Measurements from ENCODE around the gene TMEM231.
"Not testable (repeated sequence)": the region's sequence is repeated elsewhere in the genome, so short reads cannot be mapped to it uniquely, and the experiment has no call there.

TMEM231 gene

DNA sequence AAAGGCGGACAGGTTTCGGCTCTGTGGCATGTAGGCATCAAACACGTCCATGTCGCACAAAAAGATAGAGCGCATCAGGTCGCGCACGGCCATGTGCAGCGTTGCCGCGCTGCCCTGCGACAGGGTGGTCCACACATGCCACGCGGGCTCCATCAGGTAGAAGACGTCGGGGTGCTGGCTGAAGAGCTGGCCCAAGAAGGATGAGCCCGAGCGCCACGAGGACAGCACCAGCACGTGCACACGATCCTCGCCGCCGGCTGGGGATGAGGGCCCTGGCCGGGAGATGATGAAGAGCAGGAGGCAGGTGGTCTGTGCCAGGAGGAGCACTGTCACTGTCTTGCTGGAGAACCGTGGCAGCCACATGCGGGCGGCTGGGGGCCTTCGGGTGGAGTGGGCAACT is 26.1 kb downstream of the TMEM231 start:
- no peaks in the 10 kb centered on the region for H3K9me3 ChIP-seq (ENCODE audit: control insufficient read depth, insufficient read depth, low read length)
- no peak overlapping the region for H3K9ac ChIP-seq (ENCODE audit: low read depth, low read length)

DNA sequence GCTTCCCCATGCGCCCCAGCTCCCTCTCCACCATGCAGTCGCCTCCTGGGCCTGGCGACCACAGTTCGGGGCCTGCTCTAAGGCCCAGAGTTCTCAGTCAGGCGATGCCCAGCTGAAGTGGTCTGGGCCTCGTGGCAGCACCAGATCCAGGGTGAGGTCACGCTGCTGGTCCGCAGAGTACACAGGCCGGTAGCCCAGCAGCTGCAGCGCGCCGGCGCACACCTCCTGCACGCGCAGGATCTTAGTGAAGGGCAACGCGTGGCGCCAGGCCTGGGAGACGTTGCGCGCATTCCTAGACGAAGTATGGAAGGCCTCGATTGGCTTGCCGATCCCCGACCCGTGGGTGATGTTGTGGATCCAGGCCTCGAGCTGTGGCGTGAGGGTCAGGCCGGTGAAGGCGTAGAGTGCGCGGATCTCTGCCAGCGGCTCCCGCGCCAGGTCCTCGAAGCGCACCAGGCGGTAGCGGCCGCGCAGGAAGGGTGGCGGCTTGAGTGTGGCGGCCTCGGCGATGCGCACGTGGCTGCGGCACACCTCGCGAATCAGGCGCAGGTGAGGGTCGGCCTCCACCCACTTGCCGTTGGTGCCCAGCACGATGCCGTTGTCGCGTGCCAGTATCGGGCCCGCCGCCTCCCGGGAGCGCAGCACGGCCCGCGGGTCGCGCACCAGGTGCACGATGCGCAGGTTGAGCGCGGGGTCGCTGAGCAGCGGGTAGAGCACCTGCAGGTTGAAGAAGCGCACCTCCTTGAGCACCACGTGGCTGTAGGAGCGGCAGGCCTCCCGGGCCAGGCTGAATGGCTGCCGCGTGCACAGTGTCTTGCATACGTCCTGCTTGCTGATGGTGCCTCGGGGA is 26.8 kb downstream of the TMEM231 start:
- no peaks in the 10 kb centered on the region for H3K9me3 ChIP-seq (ENCODE audit: control insufficient read depth, insufficient read depth, low read length)
- H3K4me1 ChIP-seq (ENCODE audit: insufficient read depth, low read length), result no peaks in the 10 kb centered on the region
- no peak overlapping the region for H3K9ac ChIP-seq (ENCODE audit: low read depth, low read length)
- H3K36me3 ChIP-seq (ENCODE audit: insufficient read depth, low read length), result no peaks in the 10 kb centered on the region

More for the DNA sequence above, 26.1 kb downstream of the TMEM231 start:
- no peaks in the 10 kb centered on the region for H3K36me3 ChIP-seq (ENCODE audit: insufficient read depth, low read length)
- no peaks in the 10 kb centered on the region for H3K4me1 ChIP-seq (ENCODE audit: insufficient read depth, low read length)

DNA sequence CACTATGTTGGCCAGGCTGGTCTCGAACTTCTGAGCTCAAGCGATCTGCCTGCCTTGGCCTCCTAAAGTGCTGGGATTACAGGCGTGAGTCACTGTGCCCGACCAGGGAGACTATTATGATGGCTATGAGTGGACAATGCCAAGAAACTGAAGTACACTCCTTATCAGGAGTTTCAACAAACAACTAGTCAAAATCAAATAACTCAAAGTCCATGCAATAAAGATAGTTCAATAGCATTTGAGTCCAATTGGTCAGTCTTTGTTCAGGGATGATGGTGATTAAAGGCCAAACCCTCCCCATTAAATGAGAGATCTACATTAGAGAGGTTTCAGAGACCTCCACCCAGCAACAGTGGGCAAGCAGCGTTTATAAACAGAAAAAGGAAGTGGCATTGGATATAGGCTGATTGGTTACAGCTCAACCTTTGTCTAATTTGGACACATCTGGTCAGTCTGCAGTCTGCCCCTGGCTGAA is 28.2 kb downstream of the TMEM231 start:
- no peaks in the 10 kb centered on the region for H3K9me3 ChIP-seq (ENCODE audit: control insufficient read depth, insufficient read depth, low read length)
- no peak overlapping the region for H3K9ac ChIP-seq (ENCODE audit: low read depth, low read length)
- H3K4me1 ChIP-seq (ENCODE audit: insufficient read depth, low read length), result no peaks in the 10 kb centered on the region
- no peaks in the 10 kb centered on the region for H3K36me3 ChIP-seq (ENCODE audit: insufficient read depth, low read length)

DNA sequence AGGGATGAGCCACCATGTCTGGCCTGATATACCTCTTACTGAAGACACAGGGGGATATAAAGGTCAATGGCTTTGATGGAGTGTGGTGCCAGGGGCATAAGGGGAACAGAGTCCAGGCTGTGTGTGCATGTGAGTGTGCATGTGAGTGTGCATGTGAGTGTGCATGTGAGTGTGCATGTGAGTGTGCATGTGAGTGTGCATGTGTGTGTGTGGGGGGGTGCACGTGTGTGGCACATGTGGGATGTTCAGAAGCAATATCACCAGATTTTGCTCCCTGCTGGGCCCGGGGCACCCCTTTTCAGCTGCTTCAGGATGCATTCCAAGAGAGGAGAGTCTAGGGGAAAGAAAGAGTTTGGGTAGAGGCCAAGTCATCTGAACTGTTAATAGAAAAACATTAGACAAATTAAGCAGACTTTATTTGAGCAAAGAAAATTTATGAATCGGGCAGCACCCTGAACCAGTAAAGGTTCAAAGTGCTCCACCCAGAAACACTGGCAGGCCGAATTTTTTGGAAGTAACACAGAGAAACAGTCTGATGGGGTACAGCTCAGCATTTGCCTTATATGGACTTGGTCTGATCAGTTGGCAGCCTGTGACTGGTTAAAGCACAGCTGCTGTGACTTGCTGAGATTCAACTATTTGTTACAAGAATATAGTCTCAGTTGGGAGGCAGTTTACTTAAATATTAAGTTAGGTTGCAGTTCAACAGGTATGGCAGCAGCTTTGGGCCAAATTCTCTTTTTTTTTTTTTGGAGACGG is 29.8 kb downstream of the TMEM231 start:
- Histone ChIP-seq H3K36me3 (ENCODE audit: insufficient read depth, low read length) (no peaks in the 10 kb centered on the region), H3K9ac (ENCODE audit: low read depth, low read length) (no peak overlapping the region), H3K4me1 (ENCODE audit: insufficient read depth, low read length) (no peaks in the 10 kb centered on the region), H3K9me3 (ENCODE audit: control insufficient read depth, insufficient read depth, low read length) (no peaks in the 10 kb centered on the region)

DNA sequence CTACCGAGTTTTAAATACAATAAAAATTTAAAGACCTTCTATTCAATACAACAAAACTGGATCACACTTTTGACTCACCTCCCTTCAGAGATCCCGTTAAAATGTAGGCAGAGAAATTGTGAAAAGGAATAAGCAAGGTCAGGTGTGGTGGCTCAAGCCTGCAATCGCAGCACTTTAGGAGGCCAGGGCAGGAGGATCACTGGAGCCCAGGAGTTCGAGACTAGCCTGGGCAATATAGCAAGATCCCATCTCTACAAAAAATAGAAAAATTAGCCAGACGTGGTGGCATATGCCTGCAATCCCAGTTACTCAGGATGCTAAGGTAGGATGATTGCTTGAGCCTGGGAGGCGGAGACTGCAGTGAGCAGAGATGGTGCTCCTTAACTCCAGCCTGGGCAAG is 36.9 kb downstream of the TMEM231 start:
- Histone ChIP-seq H3K9ac (ENCODE audit: low read depth, low read length) (no peak overlapping the region), H3K36me3 (ENCODE audit: insufficient read depth, low read length) (no peaks in the 10 kb centered on the region)

DNA sequence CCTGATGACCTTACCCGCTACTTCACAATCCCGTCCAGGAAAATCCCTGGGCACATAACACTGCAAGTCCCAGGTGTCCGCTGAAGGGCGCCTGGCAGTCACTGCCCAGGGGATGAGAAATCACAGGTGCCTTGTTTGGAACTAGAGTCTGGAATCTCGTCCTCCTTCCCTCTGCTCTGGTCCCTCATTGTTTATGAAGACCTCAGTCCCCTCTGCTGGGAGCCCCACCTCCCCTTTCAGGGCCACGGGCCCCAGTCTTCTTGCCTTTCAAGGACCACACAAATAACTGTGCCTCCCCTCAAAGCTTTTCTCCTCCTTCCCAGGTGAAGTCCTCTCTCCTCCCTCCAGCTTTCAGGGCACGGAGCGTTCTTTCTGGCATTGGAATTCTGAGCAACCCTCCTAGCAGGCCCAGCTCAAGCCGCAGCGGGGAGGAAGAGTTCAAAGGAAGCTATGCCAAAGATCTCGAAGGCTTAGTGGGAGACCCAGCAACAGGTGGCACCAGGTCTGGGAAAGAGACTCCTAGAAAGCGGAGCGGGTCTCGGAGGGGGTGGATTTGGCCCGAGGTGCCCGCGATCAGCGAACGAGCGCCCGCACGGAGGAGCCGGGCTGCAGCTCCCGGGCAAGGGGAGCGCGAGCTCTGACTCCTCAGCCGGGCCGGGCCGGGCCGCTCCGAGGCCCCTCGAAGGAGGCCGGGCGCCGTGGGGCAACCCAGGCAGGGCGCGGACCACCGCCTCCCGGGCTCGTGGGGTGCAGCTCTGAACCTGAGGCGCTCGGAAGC is 39.7 kb downstream of the TMEM231 start:
- H3K9me3 ChIP-seq (ENCODE audit: control insufficient read depth, insufficient read depth, low read length); H3K4me1 ChIP-seq (ENCODE audit: insufficient read depth, low read length); H3K36me3 ChIP-seq (ENCODE audit: insufficient read depth, low read length): not testable (repeated sequence)
- peak overlapping the region; percentile 91 for H3K9ac ChIP-seq (ENCODE audit: low read depth, low read length)

More for the DNA sequence above, 36.9 kb downstream of the TMEM231 start:
- no peaks in the 10 kb centered on the region for H3K4me1 ChIP-seq (ENCODE audit: insufficient read depth, low read length)
- H3K9me3 ChIP-seq (ENCODE audit: control insufficient read depth, insufficient read depth, low read length), result no peaks in the 10 kb centered on the region

DNA sequence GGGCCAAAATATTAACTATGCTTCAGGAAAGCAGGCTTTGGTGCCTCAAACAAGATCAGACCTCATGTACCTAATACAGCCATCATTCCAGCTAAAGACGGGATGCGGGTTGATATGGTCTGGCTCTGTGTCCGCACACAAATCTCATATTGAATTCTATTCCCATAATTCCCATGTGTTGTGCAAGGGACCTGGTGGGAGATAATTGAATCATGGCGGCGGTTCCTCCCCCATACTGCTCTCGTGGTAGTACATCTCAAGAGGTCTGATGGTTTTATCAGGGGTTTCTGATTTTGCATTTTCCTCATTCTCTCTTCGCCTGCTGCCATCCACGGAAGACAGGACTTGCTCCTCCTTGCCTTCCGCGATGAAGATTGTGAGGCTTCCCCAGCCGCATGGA is 41.8 kb downstream of the TMEM231 start:
- no peak overlapping the region for H3K9ac ChIP-seq (ENCODE audit: low read depth, low read length)
- no peaks in the 10 kb centered on the region for H3K36me3 ChIP-seq (ENCODE audit: insufficient read depth, low read length)

DNA sequence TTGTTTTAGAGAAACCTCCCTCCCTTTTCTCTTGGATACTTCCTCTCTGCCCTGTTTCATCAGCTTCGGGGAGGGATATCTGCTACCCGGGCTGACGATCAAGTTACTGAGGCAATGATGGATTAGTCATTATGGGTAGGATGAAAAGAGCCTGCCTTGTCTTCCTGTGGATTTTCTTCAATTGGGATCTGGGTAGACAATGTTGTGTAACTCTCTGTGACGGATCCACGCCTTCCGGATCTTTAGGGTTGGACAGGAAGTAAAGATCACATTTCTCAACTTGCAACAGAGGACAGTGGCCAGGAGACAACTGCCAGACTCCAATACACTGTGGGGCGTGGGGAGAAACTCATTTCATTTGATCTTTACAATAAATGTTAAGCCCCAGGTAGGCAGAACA is 49.5 kb downstream of the TMEM231 start:
- no peaks in the 10 kb centered on the region for H3K36me3 ChIP-seq (ENCODE audit: insufficient read depth, low read length)
- H3K9me3 ChIP-seq (ENCODE audit: control insufficient read depth, insufficient read depth, low read length), result no peaks in the 10 kb centered on the region
- peaks cover 3% of the 10 kb centered on the region; the same call in 1 of the 2 replicates for H3K4me1 ChIP-seq (ENCODE audit: insufficient read depth, low read length)
- no peak overlapping the region for H3K9ac ChIP-seq (ENCODE audit: low read depth, low read length)

More for the DNA sequence above, 41.8 kb downstream of the TMEM231 start:
- H3K4me1 ChIP-seq (ENCODE audit: insufficient read depth, low read length), result peaks cover 3% of the 10 kb centered on the region; the same call in 1 of the 2 replicates
- H3K9me3 ChIP-seq (ENCODE audit: control insufficient read depth, insufficient read depth, low read length), result no peaks in the 10 kb centered on the region

DNA sequence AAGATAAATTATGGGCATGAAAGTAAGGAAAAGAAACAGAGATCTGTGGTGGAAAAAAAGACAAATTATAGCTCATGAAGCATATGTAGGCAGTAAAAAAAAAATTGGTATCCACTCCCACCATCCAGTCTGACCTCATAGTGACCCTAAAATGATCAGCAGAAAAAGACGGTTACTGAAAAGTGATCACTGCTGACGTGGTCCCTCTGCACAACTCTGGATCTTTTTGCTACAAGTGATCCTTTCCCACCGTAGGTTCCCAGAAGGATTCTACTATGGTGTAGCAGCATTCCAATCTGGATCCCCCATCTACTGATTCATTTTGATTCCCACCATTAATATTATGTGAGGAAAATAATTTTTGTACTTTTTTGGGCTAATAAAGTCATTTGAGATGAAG is 49.9 kb downstream of the TMEM231 start:
- Histone ChIP-seq H3K9ac (ENCODE audit: low read depth, low read length) (no peak overlapping the region), H3K4me1 (ENCODE audit: insufficient read depth, low read length) (peaks cover 3% of the 10 kb centered on the region; the same call in 1 of the 2 replicates), H3K9me3 (ENCODE audit: control insufficient read depth, insufficient read depth, low read length) (no peaks in the 10 kb centered on the region), H3K36me3 (ENCODE audit: insufficient read depth, low read length) (no peaks in the 10 kb centered on the region)

DNA sequence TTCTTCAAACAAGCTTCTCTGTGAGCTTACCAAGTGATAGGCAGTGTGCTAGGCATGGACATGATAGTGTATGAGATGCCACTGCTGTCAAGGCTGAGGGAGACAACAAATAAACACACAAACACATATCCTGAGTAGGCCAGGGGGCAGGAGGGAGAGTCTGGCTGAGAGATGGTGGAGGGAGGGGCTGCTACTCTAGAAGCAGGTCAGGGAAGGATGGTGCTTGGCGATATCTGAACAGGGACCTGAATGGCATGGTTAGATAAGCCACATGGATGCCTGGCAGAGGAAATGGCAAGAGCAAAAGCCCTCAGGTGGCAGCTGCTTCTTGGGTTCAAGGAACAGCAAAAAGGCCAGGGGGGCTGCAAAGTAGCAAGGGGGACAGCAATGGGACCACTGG is 52.3 kb downstream of the TMEM231 start:
- Histone ChIP-seq H3K4me1 (ENCODE audit: insufficient read depth, low read length) (no peaks in the 10 kb centered on the region), H3K9ac (ENCODE audit: low read depth, low read length) (no peak overlapping the region), H3K9me3 (ENCODE audit: control insufficient read depth, insufficient read depth, low read length) (no peaks in the 10 kb centered on the region), H3K36me3 (ENCODE audit: insufficient read depth, low read length) (no peaks in the 10 kb centered on the region)

DNA sequence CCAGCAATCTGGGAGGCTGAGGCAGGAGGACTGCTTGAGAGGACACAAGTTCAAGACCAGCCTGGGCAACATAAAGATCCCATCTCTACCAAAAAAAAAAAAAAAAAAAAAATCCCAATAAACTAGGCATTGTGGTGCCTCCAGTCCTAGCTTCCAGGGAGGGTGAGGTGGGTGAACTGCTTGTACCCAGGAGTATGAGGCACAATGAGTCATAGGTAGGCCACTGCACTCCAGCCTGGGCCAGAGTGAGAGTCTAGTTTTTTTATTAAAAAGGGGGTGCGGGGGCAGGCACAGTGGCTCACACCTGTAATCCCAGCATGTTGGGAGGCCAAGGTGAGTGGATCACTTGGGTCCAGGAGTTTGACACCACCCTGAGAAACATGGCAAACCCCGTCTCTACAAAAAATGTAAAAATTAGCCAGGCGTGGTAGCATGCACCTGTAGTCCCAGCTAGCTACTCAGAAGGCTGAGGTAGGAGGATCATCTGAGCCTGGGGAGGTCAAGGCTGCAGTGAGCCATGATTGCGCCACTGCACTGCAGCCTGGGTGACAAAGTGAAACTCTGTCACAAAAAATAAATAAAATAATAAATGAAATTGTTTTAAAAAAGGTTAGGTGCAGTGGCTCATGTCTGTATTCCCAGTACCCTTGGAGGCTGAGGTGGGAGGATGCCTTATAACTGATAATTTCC is 53.0 kb downstream of the TMEM231 start:
- Histone ChIP-seq H3K36me3 (ENCODE audit: insufficient read depth, low read length) (no peaks in the 10 kb centered on the region), H3K9ac (ENCODE audit: low read depth, low read length) (no peak overlapping the region), H3K4me1 (ENCODE audit: insufficient read depth, low read length) (no peaks in the 10 kb centered on the region), H3K9me3 (ENCODE audit: control insufficient read depth, insufficient read depth, low read length) (no peaks in the 10 kb centered on the region)

DNA sequence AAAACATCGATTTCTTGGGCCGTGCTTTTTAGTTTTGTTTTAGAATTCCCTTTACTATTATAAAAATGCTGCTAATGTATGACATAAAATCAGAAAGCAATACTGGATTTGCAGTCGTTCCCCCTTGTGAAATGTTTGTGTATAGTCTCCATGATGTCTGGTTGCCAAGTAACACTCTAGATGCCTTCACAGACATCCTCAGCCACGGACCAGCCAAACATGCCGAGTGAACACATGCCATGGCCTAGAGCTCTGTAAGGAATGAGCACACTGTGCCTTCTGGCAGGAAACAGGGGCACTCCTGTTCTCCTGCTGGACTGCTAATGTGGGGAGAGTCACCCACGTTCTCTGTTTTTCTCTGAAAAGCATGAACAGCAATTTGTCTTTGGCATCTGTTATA is 54.2 kb downstream of the TMEM231 start:
- not testable (repeated sequence) for H3K9me3 ChIP-seq (ENCODE audit: control insufficient read depth, insufficient read depth, low read length); H3K9ac ChIP-seq (ENCODE audit: low read depth, low read length); H3K36me3 ChIP-seq (ENCODE audit: insufficient read depth, low read length); H3K4me1 ChIP-seq (ENCODE audit: insufficient read depth, low read length)

DNA sequence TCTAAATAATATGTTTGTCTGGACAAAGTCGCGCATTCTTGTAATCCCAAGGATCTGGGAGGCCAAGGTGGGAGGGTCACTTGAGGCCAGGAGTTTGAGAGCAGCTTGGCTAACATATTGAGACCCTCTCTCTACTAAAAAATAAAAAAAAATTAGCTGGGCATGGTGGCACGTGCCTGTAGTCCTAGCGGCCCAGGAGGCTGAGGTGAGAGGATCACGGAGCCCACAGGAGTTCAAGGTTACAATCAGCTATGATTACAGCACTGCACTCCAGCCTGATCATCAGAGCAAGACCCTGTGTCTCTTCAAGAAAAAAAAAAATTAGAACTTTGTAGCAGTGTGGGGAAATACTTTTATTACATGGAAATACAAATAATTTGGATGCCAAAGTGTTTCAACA is 54.7 kb downstream of the TMEM231 start:
- no peaks in the 10 kb centered on the region for H3K36me3 ChIP-seq (ENCODE audit: insufficient read depth, low read length)
- H3K4me1 ChIP-seq (ENCODE audit: insufficient read depth, low read length), result no peaks in the 10 kb centered on the region
- no peaks in the 10 kb centered on the region for H3K9me3 ChIP-seq (ENCODE audit: control insufficient read depth, insufficient read depth, low read length)
- H3K9ac ChIP-seq (ENCODE audit: low read depth, low read length), result no peak overlapping the region

Data from ES-I3 (cell line).